Rectal smooth muscle tissue (tissue), 1 donor: Measurements from ENCODE around the gene WDR64.

Source experiments
- H3K27ac ChIP-seq: one replicate; pipeline ENCODE4 v1.7.0; 2013; ENCODE audit warnings: low read depth, low read length, inconsistent platforms
- H3K27me3 ChIP-seq: one replicate; pipeline ENCODE4 v1.7.0; 2013; ENCODE audit warnings: low read length; ENCODE audit not compliant: control insufficient read depth, insufficient read depth
- H3K36me3 ChIP-seq: one replicate; pipeline ENCODE4 v1.7.0; 2013; ENCODE audit warnings: low read length; ENCODE audit not compliant: control insufficient read depth, insufficient read depth
- H3K4me1 ChIP-seq: one replicate; pipeline ENCODE4 v1.7.0; 2013; ENCODE audit warnings: low read length; ENCODE audit not compliant: control insufficient read depth, insufficient read depth
- H3K4me3 ChIP-seq: one replicate; pipeline ENCODE4 v1.7.0; 2013; ENCODE audit warnings: low read length
- H3K9ac ChIP-seq: one replicate; pipeline ENCODE4 v1.7.0; 2013; ENCODE audit warnings: low read length

Gene WDR64

GRCh38 chr1:241652012-241652411, at the start of gene WDR64:
Gene WDR64, plus strand, starts transcription at chr1:241652281. Its CDS starts 204 bp downstream, at chr1:241652485.
- H3K27ac ChIP-seq = no peak within 1 kb of the TSS
- no peak within 1 kb of the TSS for H3K9ac ChIP-seq
- H3K27me3 ChIP-seq = no peaks in the 10 kb centered on the region
- H3K4me1 ChIP-seq = no peaks in the 10 kb centered on the region
- H3K36me3 ChIP-seq = no peaks in the 10 kb centered on the region
- no peak within 1 kb of the TSS for H3K4me3 ChIP-seq

GRCh38 chr1:241603731-241604245, 48.3 kb upstream of the WDR64 start:
- H3K9ac ChIP-seq = no peak overlapping the region
- no peak overlapping the region for H3K27ac ChIP-seq
- H3K4me3 ChIP-seq = no peak overlapping the region
- no peaks in the 10 kb centered on the region for H3K4me1 ChIP-seq
- H3K36me3 ChIP-seq = no peaks in the 10 kb centered on the region
- no peaks in the 10 kb centered on the region for H3K27me3 ChIP-seq

- H3K27ac ChIP-seq = no peak overlapping the region
- no peaks in the 10 kb centered on the region for H3K36me3 ChIP-seq
- no peak overlapping the region for H3K4me3 ChIP-seq
- no peaks in the 10 kb centered on the region for H3K4me1 ChIP-seq
- no peak overlapping the region for H3K9ac ChIP-seq
- no peaks in the 10 kb centered on the region for H3K27me3 ChIP-seq
Measured at GRCh38 chr1:241605146-241605805, 46.8 kb upstream of the WDR64 start.

GRCh38 chr1:241606544-241606943, 45.5 kb upstream of the WDR64 start:
- Histone ChIP-seq H3K4me1 (no peaks in the 10 kb centered on the region), H3K4me3 (no peak overlapping the region), H3K36me3 (no peaks in the 10 kb centered on the region), H3K27me3 (no peaks in the 10 kb centered on the region), H3K9ac (no peak overlapping the region), H3K27ac (no peak overlapping the region)

DNA sequence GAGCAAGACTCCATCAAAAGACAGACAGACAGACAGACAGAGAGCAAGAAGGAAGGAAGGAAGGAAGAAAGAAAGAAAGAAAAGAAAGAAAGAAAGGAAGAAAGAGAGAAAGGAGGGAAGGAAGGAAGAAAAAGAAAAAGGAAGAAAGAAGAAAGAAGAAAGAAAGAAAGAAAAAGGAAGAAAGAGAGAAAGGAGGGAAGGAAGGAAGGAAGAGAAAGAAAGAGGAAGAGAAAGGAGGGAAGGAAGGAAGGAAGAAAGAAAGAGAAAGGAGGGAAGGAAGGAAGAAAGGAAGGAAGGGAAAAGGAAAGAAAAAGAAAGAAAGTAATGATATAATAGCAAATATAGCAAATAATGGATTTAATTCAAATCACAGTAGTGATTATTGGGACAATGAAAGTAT, 44.6 kb upstream of the WDR64 start:
- Histone ChIP-seq H3K27me3 (no peaks in the 10 kb centered on the region), H3K4me1 (no peaks in the 10 kb centered on the region), H3K27ac (no peak overlapping the region), H3K4me3 (no peak overlapping the region), H3K9ac (no peak overlapping the region), H3K36me3 (no peaks in the 10 kb centered on the region)

GRCh38 chr1:241608379-241609033, 43.6 kb upstream of the WDR64 start:
- Histone ChIP-seq H3K4me3 (no peak overlapping the region), H3K27me3 (no peaks in the 10 kb centered on the region), H3K27ac (no peak overlapping the region), H3K36me3 (no peaks in the 10 kb centered on the region), H3K9ac (no peak overlapping the region), H3K4me1 (no peaks in the 10 kb centered on the region)

DNA sequence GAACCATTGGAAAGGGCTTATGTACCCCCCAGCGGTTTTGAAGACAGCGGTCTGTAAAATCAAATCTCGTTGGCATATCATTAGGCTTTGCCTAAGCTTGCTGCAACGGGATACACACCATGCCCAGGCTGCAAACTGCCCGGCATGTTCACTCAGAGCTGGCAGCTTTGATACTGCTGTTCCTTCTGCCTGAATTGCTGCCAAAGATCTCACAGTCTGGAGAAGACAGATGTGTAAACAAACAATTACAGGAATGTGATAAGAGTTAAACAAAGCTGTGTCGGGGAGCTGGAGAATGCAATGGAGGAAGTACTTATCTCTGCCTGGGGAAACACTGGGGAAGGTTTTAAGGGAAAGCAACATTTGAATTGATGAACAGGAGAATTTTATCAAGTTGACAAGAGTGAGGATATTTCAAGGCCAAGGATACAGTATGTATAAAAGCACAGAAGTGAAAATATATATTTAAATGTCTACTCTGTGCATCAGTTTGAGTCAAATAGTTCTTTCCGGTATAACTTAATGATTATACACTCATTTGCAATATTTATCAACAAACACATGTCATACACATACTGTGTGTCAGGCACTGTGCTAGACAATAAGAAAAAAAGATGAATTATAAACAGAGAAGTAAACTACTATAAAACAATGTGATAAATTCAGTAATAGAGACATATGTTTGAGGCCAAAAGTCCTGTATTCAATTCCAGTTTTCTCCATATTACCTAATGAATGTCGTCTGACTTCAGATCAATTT, 41.8 kb upstream of the WDR64 start:
- H3K27ac ChIP-seq = no peak overlapping the region
- H3K27me3 ChIP-seq = no peaks in the 10 kb centered on the region
- no peaks in the 10 kb centered on the region for H3K4me1 ChIP-seq
- no peak overlapping the region for H3K4me3 ChIP-seq
- H3K36me3 ChIP-seq = no peaks in the 10 kb centered on the region
- H3K9ac ChIP-seq = no peak overlapping the region

DNA sequence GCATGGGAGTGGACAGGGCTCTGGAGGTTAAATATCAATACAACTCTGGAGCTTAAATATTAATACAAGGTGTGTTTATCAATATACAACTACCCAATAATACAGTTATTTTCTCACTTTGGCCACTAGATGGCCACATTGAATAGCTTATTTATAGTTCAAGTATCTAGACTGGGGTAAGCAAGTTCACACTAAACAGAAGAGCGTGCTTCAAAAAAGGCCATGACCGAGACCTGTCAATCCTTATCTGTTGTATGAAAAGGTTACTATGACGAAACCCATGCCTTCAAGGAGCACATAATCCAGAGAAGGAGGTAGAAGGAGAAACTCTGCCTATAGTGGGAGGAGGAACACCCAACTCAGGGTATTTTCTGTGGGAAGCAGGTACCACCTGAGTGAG, 41.0 kb upstream of the WDR64 start:
- Histone ChIP-seq H3K9ac (no peak overlapping the region), H3K27ac (no peak overlapping the region), H3K36me3 (no peaks in the 10 kb centered on the region), H3K4me3 (no peak overlapping the region), H3K4me1 (no peaks in the 10 kb centered on the region), H3K27me3 (no peaks in the 10 kb centered on the region)

- no peak overlapping the region for H3K4me3 ChIP-seq
- H3K9ac ChIP-seq = no peak overlapping the region
- H3K27ac ChIP-seq = no peak overlapping the region
- no peaks in the 10 kb centered on the region for H3K27me3 ChIP-seq
- no peaks in the 10 kb centered on the region for H3K4me1 ChIP-seq
- H3K36me3 ChIP-seq = no peaks in the 10 kb centered on the region
Measured at GRCh38 chr1:241611736-241612135, 40.3 kb upstream of the WDR64 start.

GRCh38 chr1:241612533-241613477, 39.3 kb upstream of the WDR64 start:
- H3K9ac ChIP-seq = no peak overlapping the region
- no peak overlapping the region for H3K27ac ChIP-seq
- no peaks in the 10 kb centered on the region for H3K27me3 ChIP-seq
- H3K4me3 ChIP-seq = no peak overlapping the region
- H3K4me1 ChIP-seq = no peaks in the 10 kb centered on the region
- no peaks in the 10 kb centered on the region for H3K36me3 ChIP-seq

- Histone ChIP-seq H3K9ac (no peak overlapping the region), H3K27ac (no peak overlapping the region), H3K27me3 (no peaks in the 10 kb centered on the region), H3K4me3 (no peak overlapping the region), H3K36me3 (no peaks in the 10 kb centered on the region), H3K4me1 (no peaks in the 10 kb centered on the region)
Measured at GRCh38 chr1:241614144-241614543, 37.9 kb upstream of the WDR64 start.

DNA sequence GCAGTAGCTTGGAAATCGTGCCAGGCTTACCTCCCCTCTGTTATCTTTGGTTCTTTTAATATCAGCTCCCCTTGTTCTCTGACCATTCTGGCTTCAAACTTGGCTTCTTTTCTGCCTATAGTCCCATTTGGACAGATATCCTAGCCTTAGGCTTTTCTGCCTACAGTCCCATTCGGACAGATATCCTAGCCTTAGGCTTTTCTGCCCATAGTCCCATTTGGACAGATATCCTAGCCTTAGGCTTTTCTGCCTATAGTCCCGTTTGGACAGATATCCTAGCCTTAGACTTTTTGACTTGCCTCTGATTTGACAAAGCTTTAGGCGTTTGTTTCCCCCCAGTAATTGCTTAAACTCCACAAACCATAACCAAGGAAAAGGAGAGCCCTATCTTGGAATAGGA, 37.5 kb upstream of the WDR64 start:
- Histone ChIP-seq H3K4me1 (no peaks in the 10 kb centered on the region), H3K9ac (no peak overlapping the region), H3K36me3 (no peaks in the 10 kb centered on the region), H3K4me3 (no peak overlapping the region), H3K27me3 (no peaks in the 10 kb centered on the region), H3K27ac (no peak overlapping the region)
